Jurkat, Clone E6-1 (cell line): ENCODE measurements around the gene HSBP1. TPM values are rescaled to one million over a fixed set of nuclear protein-coding genes. Genes with fewer than 3 reads are reported as not detected.

Experiments used
- DNase-seq: peaks from one replicate; pipeline ENCODE4 v3.0.0-alpha.2; 2011; ENCODE audit warnings: low read depth, low spot score
- H3K4me3 ChIP-seq: 2 replicates; pipeline ENCODE4 v1.5.1; 2011; ENCODE audit warnings: mild to moderate bottlenecking, low read length, control low read depth, moderate library complexity
- polyA plus RNA-seq: library from polyadenylated mRNA; unstranded; fragments of >200 nt; gene quantifications from one replicate; pipeline ENCODE4 v1.2.1, GENCODE V29; 2012; ENCODE audit warnings: missing spikeins; ENCODE audit not compliant: insufficient read length, insufficient read depth

HSBP1 gene
- 162 TPM for polyA plus RNA-seq

DNA sequence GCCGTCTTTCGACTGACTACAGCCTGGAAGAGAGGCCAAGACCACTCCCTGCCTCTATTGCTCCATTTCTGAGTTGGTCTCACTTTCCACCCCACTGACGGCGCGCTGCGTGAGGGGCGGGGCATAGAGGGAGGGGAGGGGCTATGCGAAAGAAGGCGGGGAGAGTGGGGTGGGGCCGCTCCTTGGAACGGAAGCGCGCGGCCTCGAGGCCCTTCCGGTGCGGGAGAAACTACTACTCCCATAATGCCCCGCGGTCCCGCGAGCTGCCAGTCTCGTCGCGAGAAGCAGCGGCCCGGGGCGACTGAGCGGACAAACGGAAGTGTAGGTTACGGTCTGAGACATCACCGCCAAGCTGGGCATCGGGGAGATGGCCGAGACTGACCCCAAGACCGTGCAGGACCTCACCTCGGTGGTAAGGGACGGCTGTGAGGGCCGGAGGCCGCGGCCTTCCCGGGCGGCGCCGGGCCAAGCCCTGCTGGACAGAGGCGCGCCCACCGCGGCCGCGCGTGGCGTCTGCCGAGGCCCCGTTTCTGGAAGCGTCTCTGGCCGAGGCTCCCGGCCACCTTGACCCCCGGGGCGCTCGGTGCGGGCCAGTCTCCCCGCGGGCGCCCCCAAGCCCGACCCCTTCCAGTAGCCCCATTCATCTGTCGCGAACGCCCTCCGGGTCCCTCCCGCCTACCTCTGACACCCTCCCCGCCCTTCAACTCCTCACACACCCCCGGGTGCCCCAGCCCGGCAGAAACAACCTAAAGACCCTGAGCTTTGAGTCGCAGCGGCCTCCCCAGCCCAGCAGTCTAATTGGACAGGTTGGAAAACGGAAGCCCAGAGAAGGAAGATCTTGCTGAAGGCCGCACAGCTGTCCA lies at the start of gene HSBP1:
Gene HSBP1, plus strand, starts transcription at position 269 of the 863 bp plus-strand sequence. Its CDS starts 99 bp downstream, at position 368.
- peak within 1 kb of the TSS; percentile 86 for H3K4me3 ChIP-seq
- peak; percentile 79 for DNase-seq

DNA sequence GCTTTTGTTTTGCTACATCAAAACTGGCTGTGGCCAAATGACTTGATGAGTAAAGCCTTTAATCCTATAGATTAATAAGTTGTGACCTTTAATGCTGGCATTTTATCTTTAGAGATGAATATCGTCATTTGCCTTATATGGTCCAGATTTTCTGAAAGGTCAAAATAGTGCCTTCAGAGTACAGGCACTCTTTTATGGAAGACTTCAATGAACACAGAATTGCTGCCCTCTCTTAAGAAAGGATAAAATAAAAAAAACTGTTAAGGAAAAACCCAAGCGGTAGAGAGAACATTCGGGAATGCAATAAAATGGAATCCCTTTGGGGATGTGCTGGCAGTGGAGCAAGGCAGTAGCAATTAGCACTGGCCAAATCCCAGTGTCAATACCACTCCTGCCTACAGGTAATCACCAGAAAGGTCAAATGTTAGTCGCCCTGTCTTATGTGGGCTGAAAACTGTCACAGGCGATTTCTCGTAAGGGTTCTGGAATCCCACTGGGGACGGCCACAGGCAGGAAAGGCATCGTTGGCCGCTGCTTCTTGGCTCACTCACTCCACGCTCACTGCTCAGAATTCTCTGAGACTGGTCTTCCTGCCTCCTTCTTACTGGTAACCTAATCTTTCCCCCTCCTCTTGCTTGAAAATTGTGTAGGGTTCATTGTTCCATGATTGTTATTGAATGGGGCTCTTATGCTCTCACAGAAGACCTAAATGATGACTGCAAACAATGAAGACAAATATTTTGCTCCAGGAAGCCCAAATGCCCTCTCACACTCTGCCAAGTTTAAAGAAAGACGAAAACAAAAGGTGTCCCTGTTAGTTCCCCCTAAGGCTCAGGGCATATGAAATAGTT lies 45.4 kb upstream of the HSBP1 start:
- DNase-seq: no peak
- no peak overlapping the region for H3K4me3 ChIP-seq

DNA sequence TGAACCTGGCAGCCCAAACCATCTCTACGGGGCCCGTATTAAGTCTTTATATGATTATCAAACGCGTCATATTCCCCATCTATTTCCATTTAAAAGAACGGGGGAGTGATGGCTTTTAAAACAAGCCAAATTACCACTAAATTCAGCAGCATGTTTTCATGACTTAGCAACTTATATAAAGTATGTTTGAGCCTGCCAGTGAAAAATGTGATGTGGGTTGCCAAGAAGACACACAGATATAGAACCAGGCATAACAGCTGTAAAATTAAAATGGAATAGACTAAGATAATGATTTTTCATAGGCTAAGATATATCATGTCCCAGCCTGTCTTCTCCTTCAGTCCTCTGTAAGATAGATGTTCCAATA lies 44.8 kb upstream of the HSBP1 start:
- DNase-seq: no peak
- H3K4me3 ChIP-seq: no peak overlapping the region

DNA sequence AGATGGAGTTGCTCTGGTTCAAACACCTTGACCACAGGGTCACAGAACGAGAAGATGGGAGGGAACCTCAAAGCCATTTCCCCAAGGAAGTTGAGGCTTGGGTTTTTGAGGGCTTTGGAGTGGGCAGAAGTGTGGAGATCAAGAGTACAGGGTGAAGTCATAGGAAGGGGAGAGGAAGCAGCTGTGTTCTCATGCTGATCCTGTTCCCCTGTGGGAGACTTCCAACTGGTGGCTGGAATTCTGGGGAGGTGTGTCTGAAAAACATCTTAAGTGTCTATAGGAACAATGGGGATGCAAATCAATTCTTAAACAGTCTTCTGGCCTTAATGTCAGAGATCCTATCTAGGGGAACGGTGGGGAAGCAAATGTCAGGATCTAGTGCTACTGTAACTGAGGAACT lies 38.8 kb upstream of the HSBP1 start:
- no peak for DNase-seq
- H3K4me3 ChIP-seq: no peak overlapping the region

DNA sequence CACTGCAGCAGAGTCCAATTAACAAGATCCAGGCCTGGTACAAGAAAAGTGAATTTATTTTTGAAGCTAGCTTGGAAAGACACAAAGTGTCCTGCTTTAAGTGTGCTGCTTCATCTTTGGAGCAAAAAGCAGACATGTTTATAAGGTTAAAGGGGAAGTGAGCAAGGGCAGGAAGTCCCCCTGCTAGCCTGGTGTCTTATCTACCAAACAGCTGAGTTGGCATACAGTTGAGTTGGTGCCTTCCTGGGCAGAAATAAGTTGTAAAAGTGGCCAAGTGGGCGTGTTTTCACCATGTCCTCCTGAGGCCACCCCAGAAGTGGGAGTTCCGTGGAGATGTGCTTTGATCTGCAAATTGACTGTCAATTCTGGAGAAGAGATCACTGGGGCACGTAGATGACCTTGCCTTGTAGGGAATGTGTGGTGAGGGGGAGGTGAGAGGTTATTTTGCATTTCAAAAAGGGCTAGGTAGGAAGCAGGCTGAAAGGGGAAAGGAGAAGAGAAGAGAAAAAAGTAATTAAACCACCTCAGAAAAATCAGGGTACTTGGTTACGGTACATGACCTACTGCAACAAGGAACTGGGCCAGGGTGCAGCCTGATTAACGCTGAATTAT lies 38.3 kb upstream of the HSBP1 start:
- peak; percentile 19 for DNase-seq
- H3K4me3 ChIP-seq: no peak overlapping the region

DNA sequence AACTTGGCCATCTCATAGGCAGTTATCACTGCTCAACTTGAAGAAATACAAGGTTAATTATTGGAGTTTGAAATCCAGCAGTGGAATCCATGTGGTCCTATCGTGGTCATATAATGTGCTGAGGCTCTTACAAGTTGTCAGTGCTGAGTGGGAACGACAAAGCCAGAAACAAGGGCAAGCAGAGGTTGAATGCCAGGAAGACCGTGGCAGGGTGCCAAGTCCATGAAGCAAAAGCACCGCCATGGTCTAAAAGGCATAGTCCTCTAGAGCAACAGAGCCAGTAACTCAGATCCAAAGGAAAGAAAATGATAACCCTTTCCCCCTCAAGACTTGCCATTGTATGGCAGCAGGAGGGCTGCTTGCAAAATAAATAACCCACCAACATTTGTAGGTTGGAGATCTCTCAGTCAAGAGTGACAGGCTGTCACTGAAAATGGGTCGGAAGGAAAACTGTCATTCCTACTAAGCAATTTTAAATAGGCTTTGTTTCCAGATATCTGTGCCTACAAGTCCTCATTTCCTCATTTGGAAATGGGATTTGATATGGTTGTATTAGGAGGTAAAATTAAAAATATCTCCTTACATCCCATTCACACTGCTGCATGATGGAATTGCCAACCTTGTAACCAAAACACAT lies 36.4 kb upstream of the HSBP1 start:
- H3K4me3 ChIP-seq: no peak overlapping the region
- no peak for DNase-seq

DNA sequence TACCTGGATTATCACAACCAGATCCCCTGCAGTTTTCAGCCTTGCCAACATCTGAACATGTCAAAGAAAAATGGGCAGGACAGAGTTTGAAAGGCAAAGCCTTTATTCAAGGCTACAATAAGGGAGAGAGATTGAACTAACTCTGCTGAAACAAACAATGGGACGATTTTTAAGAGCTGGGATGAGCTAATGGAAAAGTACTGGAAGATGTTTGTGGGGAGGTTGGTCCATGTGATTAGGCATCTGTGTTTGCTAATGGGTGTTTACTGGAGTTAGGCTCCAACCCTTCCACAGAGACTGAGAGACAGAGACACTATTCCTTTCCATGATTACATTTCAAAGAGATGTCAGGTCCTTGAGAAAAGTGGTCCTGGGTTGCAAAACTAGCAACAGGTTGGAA lies 35.0 kb upstream of the HSBP1 start:
- no peak overlapping the region for H3K4me3 ChIP-seq
- no peak for DNase-seq

DNA sequence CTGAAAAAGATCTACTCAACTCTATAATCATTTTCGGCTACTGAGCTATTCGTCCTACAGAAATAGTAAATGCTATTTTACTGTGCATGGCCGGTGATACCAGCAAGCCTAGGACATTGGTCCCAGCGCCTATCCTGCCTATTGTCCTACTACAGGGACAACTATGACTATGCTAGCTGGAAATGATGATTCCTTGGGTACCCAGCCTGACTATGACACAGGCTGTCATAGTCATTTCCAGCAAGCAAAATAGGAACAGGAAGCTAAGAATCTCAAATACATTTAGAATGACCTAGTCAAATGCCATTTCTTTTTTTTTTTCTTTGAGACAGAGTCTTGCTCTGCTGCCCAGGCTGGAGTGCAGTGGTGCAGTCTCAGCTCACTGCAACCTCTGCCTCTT lies 33.7 kb upstream of the HSBP1 start:
- no peak for DNase-seq
- no peak overlapping the region for H3K4me3 ChIP-seq

DNA sequence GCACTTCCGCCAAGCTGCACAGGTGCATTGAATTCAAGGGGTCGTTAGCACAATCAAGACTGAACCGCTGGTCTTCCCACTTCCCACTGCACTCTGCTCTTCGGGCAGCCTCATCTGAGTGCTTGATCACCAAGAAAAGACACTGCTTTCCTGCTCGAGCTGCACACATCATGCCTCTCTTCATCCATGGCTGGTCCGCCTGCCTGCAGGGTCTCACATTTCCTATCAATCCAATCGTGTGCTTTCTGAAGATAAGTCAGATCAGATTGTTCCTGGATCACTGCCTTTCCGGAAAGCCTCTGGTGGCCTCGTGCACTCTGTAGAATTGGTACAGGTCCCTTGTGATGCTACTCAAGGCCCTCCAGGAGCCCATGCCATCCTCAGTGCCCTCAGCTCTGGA lies 30.8 kb upstream of the HSBP1 start:
- H3K4me3 ChIP-seq: no peak overlapping the region
- DNase-seq: no peak

DNA sequence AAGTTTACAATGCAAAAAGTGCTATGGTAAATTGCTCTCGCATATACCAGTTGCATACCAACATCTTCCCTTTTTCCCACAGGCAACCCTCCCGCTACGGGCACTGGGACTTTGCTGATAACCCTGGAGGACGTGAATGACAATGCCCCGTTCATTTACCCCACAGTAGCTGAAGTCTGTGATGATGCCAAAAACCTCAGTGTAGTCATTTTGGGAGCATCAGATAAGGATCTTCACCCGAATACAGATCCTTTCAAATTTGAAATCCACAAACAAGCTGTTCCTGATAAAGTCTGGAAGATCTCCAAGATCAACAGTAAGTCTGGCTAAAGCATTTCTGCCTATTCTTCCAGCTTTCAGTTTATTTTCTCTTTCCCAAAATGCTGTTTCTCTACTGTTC lies 27.9 kb upstream of the HSBP1 start:
- no peak for DNase-seq
- no peak overlapping the region for H3K4me3 ChIP-seq

DNA sequence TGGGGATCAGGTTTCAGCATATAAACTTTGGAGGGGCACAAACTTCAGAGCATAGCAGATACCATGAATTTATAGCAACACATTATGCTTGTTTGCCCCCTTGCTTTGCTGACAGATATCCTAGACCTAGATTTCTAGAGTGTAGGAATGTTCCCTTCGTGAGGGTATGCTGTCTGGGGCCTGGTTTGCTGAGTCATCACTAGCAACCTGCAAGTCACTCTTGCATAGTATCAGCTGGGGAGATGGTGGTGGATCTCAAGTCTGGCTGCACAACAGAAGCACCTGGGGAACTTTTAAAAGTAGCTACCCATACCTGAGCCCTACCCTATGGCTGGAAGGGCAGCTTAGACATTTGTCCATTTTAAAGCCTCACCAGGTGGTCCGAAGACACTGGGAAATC lies 22.3 kb upstream of the HSBP1 start:
- DNase-seq: no peak
- H3K4me3 ChIP-seq: no peak overlapping the region

DNA sequence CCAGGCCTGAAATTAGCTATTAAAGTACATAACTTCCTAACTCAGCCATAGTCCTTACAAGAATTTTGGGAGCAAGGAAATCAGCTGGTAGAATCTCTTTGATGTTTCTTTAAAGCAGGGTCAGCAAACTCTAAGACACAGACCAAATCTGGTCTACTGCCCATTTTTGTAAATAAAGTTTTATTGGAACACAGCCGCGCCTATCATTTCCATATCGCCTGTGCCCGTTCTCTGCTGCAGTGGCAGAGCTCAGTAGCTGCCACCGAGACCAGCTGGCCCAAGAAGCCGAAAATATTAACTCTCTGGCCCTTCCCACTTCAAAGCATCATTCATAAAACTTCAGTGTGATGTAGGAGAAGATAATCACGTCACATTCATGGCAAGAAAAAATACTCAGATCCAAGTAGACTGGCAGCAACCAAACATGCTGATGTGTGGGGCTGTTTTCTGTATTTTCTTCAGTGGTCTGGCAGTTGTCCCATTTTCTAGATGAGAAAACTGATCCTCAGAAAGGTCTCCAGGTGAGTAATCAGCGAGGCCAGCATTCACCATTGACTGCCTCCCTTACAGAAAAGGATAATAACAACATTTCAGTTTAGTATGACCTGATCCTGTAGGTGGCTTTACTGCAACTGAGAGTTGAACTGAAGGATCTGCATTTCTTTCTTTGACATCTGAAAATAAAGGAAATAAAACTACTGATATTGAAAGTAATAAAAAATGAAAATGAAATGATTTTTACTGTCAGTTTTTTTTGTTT lies 18.0 kb upstream of the HSBP1 start:
- no peak for DNase-seq
- H3K4me3 ChIP-seq: no peak overlapping the region

DNA sequence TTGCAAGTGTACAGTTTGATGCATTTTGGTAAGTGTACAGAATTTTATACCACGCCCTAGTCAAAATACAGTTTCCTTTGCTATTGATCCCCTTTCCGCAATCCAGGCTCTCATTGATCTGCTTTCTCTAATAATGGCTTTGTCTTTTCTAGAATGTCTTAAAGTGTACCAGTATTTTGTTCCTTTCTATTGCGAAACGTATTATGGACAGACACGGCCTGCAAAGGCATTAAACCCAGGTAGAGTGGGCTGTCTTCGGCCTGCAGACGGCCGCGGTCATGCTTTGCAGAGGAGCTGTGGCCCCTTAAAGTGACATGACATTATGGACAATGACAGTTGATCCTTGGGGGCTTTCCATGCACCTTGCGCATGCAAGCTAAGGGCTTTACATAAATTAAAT lies 15.9 kb upstream of the HSBP1 start:
- no peak overlapping the region for H3K4me3 ChIP-seq
- no peak for DNase-seq

DNA sequence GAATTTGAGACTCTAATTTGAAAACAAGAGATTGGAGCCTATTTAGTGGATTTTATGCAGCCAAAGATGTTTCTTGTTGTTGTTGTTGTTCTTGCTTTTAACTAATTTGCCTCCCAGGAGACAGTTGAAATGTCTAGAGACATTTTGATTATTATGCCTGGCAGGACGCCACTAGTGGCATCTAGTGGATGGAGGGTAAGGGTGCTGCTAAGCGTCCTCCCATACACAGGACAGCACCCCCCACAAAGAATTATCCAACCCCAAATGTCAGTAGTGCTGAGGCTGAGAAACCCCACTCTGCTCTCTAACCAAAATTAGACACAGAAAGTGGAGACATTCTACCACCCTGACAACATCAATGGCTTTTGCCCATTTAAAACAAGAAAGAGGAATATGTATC lies 15.4 kb upstream of the HSBP1 start:
- no peak overlapping the region for H3K4me3 ChIP-seq
- no peak for DNase-seq

DNA sequence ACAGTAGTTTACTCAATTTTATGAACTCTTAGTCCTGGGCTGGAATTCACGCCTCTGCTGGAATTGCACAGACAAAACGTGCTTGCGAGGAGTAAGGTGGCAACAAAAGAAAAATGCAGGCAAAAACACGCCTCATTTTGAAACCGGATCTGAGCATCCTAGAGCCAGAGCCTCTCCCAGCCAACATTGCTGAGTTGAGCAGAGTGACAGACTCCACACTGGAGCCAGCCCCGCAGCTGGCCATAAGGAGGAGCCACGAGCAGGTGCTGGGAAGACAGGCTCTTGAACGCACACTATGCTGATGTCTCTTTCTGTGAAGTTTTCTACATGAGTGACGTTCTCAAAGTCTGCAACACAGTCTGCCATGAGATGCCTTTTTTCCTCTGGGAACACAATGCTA lies 14.6 kb upstream of the HSBP1 start:
- no peak for DNase-seq
- no peak overlapping the region for H3K4me3 ChIP-seq

DNA sequence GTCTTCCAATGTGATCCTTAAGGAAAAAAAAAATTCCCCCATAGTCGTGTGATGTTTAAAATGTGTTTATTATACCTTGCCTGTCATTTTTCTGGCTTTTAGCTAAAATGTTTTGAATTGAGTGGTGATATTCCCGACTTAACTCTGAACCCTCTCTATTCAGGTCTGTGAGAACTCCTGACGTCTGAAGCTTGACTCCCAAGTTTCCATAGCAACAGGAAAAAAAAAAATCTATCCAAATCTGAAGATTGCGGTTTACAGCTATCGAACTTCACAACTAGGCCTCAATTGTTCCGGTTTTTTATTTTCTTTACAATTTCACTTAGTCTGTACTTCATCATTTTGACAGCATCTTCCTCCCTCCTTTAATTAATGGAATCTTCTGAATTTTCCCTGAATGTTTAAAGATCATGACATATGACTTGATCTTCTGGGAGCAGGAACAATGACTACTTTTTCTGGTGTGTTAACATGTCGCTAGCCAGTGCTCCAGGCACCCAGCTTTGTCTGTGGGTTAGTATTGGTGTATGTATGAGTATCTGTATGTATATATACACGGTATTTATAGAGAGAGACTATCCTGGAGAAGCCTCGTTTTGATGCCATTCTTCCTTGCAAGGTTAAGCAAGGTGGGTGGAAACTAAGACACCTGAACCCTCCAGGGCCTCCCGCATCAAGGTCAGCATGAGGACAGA lies 12.8 kb upstream of the HSBP1 start:
- no peak for DNase-seq
- H3K4me3 ChIP-seq: no peak overlapping the region

DNA sequence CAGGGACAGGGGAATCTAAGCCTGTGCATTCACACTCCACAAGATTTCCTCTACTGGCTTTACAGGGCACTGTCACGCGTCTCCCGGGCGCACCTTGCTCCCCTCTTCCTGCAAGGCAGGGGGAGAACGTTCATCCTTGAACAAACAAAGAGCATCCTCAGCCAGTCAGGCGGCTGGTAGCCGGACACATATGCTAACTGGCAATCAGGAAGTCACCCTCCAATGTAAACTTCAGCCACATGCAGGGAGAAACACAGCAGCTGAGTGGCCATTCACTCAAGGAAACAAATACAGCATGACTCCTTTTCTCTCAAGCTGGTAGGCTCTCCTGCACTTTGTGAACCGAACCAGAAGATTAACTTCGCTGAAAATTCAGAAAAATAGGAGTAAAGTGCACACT lies 10.8 kb upstream of the HSBP1 start:
- no peak overlapping the region for H3K4me3 ChIP-seq
- DNase-seq: no peak

DNA sequence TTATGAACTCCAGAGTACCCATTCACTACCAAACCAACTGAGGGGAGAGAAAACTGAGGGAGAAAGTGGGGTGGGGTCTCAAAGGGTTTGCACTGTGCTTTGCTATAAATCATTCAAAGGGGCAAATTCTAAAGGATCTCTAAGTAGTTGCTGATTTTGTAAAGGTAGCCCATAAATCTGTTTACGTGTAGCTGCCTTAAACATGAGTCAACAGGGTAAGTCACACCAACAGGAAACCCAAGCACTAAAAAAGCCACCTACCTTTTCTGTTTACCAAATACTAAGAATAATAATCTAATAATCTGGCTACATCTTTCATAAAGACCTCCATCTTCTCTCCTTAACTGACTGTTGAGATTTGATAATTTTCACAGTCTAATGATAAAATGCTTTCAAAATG lies 8.4 kb upstream of the HSBP1 start:
- DNase-seq: no peak
- no peak overlapping the region for H3K4me3 ChIP-seq
